HG02840 (cell line): Measurements from ENCODE around the gene SRPX2.
A peak's percentile ranks its signal among the peaks of the same experiment; 100 is the strongest.

ENCODE experiments used
- ATAC-seq: cut with Tn5 transposase; IDR thresholded peaks from one replicate; pipeline ENCODE4 v1.9.1; 2021; ENCODE audit warnings: mild to moderate bottlenecking, moderate library complexity, moderate number of reproducible peaks; ENCODE audit not compliant: unreplicated experiment, low FRiP score

Gene SRPX2

GRCh38 chrX:100649550-100650356 lies 5.8 kb downstream of the SRPX2 start:
- ATAC-seq = no peak

- no peak for ATAC-seq
Observed at GRCh38 chrX:100650841-100651240, 6.8 kb downstream of the SRPX2 start.

GRCh38 chrX:100652266-100652665 lies 8.3 kb downstream of the SRPX2 start:
- no peak for ATAC-seq

GRCh38 chrX:100654261-100654660 lies 10.3 kb downstream of the SRPX2 start:
- ATAC-seq = no peak

GRCh38 chrX:100658941-100659381 lies 15.0 kb downstream of the SRPX2 start:
- no peak for ATAC-seq

- no peak for ATAC-seq
Observed at GRCh38 chrX:100659431-100660137, 15.6 kb downstream of the SRPX2 start.

GRCh38 chrX:100662170-100662569 lies 18.2 kb downstream of the SRPX2 start:
- ATAC-seq = no peak

- no peak for ATAC-seq
Observed at GRCh38 chrX:100662796-100663195, 18.8 kb downstream of the SRPX2 start.

GRCh38 chrX:100663642-100664041 lies 19.6 kb downstream of the SRPX2 start:
- ATAC-seq = no peak

- no peak for ATAC-seq
Observed at GRCh38 chrX:100672966-100673365, 29.0 kb downstream of the SRPX2 start.

GRCh38 chrX:100673397-100673953 lies 29.5 kb downstream of the SRPX2 start:
- ATAC-seq = no peak

- ATAC-seq = no peak
Observed at GRCh38 chrX:100674705-100675104, 30.7 kb downstream of the SRPX2 start.

- no peak for ATAC-seq
Observed at GRCh38 chrX:100677611-100678181, 33.7 kb downstream of the SRPX2 start.

- ATAC-seq = no peak
Observed at GRCh38 chrX:100680756-100681155, 36.8 kb downstream of the SRPX2 start.

- no peak for ATAC-seq
Observed at GRCh38 chrX:100681599-100681998, 37.6 kb downstream of the SRPX2 start.

- no peak for ATAC-seq
Observed at GRCh38 chrX:100682939-100683338, 38.9 kb downstream of the SRPX2 start.

- peak; percentile 70 for ATAC-seq
Observed at GRCh38 chrX:100685284-100685996, 41.4 kb downstream of the SRPX2 start.

- ATAC-seq = no peak
Observed at GRCh38 chrX:100685997-100686305, 42.0 kb downstream of the SRPX2 start.

GRCh38 chrX:100687128-100687527 lies 43.1 kb downstream of the SRPX2 start:
- ATAC-seq = no peak

GRCh38 chrX:100687546-100687945 lies 43.5 kb downstream of the SRPX2 start:
- ATAC-seq = no peak

- ATAC-seq = no peak
Observed at GRCh38 chrX:100695302-100695701, 51.3 kb downstream of the SRPX2 start.
